ENCODE data around the gene NWD2. TPM values are rescaled to one million over a fixed set of nuclear protein-coding genes. Genes with fewer than 3 reads are reported as not detected.

The NWD2 gene
- total RNA-seq, 1 donor from 2014 or later: not detected

GRCh38 chr4:37482236-37482913 is 237.8 kb downstream of the NWD2 start:
- H3K4me1 Mint-ChIP-seq (ENCODE audit: unreplicated experiment): no peaks in the 10 kb centered on the region
- no peak overlapping the region for H3K27ac Mint-ChIP-seq (ENCODE audit: unreplicated experiment)

GRCh38 chr4:37483610-37484009 is 239.1 kb downstream of the NWD2 start:
- Mint-ChIP-seq H3K36me3 (ENCODE audit: unreplicated experiment) (no peaks in the 10 kb centered on the region), H3K4me1 (ENCODE audit: unreplicated experiment) (no peaks in the 10 kb centered on the region), H3K27ac (ENCODE audit: unreplicated experiment) (no peak overlapping the region), H3K4me3 (ENCODE audit: unreplicated experiment) (no peak overlapping the region), H3K9me3 (ENCODE audit: unreplicated experiment) (no peaks in the 10 kb centered on the region), H3K27me3 (ENCODE audit: unreplicated experiment) (no peaks in the 10 kb centered on the region)
- TF ChIP-seq, protein P1, sequence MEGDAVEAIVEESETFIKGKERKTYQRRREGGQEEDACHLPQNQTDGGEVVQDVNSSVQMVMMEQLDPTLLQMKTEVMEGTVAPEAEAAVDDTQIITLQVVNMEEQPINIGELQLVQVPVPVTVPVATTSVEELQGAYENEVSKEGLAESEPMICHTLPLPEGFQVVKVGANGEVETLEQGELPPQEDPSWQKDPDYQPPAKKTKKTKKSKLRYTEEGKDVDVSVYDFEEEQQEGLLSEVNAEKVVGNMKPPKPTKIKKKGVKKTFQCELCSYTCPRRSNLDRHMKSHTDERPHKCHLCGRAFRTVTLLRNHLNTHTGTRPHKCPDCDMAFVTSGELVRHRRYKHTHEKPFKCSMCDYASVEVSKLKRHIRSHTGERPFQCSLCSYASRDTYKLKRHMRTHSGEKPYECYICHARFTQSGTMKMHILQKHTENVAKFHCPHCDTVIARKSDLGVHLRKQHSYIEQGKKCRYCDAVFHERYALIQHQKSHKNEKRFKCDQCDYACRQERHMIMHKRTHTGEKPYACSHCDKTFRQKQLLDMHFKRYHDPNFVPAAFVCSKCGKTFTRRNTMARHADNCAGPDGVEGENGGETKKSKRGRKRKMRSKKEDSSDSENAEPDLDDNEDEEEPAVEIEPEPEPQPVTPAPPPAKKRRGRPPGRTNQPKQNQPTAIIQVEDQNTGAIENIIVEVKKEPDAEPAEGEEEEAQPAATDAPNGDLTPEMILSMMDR (IDR thresholded peaks at IDR 0.05): no peak
- no peak for DNase-seq (ENCODE audit: extremely low spot score, unreplicated experiment)

More at GRCh38 chr4:37482236-37482913, 237.8 kb downstream of the NWD2 start:
- Mint-ChIP-seq H3K27me3 (ENCODE audit: unreplicated experiment) (peaks cover 2% of the 10 kb centered on the region), H3K36me3 (ENCODE audit: unreplicated experiment) (no peaks in the 10 kb centered on the region), H3K4me3 (ENCODE audit: unreplicated experiment) (no peak overlapping the region), H3K9me3 (ENCODE audit: unreplicated experiment) (no peaks in the 10 kb centered on the region)
- TF ChIP-seq, protein P1 (IDR thresholded peaks at IDR 0.05): no peak
- DNase-seq (ENCODE audit: extremely low spot score, unreplicated experiment): no peak

GRCh38 chr4:37486166-37486565 is 241.6 kb downstream of the NWD2 start:
- Mint-ChIP-seq H3K27me3 (ENCODE audit: unreplicated experiment) (peaks cover 5% of the 10 kb centered on the region), H3K4me3 (ENCODE audit: unreplicated experiment) (no peak overlapping the region), H3K36me3 (ENCODE audit: unreplicated experiment) (no peaks in the 10 kb centered on the region), H3K4me1 (ENCODE audit: unreplicated experiment) (no peaks in the 10 kb centered on the region), H3K9me3 (ENCODE audit: unreplicated experiment) (no peaks in the 10 kb centered on the region), H3K27ac (ENCODE audit: unreplicated experiment) (no peak overlapping the region)
- TF ChIP-seq, protein P1 (IDR thresholded peaks at IDR 0.05): no peak
- no peak for DNase-seq (ENCODE audit: extremely low spot score, unreplicated experiment)

DNA sequence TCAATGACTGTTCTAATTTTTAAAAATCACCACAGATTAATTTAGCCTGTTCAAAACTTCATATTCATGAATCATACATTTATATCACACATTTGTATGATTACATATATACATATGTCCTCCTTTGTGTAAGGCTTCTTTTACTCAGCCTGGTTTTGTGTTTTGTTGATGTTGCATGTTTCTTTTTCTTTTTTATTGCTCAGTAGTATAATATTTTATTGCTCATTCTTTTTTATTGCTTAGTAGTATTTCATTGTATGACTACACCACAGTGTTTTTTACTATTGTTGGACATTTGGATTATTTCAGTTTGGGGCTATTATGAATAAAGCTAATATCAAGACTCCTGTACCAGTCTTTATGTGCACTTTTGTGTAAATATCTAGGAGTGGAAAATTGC is 243.1 kb downstream of the NWD2 start:
- H3K4me1 Mint-ChIP-seq (ENCODE audit: unreplicated experiment): no peaks in the 10 kb centered on the region
- no peak overlapping the region for H3K27ac Mint-ChIP-seq (ENCODE audit: unreplicated experiment)
- TF ChIP-seq, protein P1 (IDR thresholded peaks at IDR 0.05): no peak
- no peaks in the 10 kb centered on the region for H3K9me3 Mint-ChIP-seq (ENCODE audit: unreplicated experiment)
- no peak overlapping the region for H3K4me3 Mint-ChIP-seq (ENCODE audit: unreplicated experiment)
- peaks cover 5% of the 10 kb centered on the region for H3K27me3 Mint-ChIP-seq (ENCODE audit: unreplicated experiment)
- H3K36me3 Mint-ChIP-seq (ENCODE audit: unreplicated experiment): no peaks in the 10 kb centered on the region
- no peak for DNase-seq (ENCODE audit: extremely low spot score, unreplicated experiment)

- H3K9me3 Mint-ChIP-seq (ENCODE audit: unreplicated experiment): no peaks in the 10 kb centered on the region
- H3K27ac Mint-ChIP-seq (ENCODE audit: unreplicated experiment): no peak overlapping the region
- no peak for DNase-seq (ENCODE audit: extremely low spot score, unreplicated experiment)
- peaks cover 5% of the 10 kb centered on the region for H3K27me3 Mint-ChIP-seq (ENCODE audit: unreplicated experiment)
- TF ChIP-seq, protein P1 (IDR thresholded peaks at IDR 0.05): no peak
- no peaks in the 10 kb centered on the region for H3K4me1 Mint-ChIP-seq (ENCODE audit: unreplicated experiment)
- no peaks in the 10 kb centered on the region for H3K36me3 Mint-ChIP-seq (ENCODE audit: unreplicated experiment)
- H3K4me3 Mint-ChIP-seq (ENCODE audit: unreplicated experiment): no peak overlapping the region
Observed at GRCh38 chr4:37489697-37490096, 245.2 kb downstream of the NWD2 start.

Data from osteocyte (in vitro differentiated cells).